Breast epithelium (tissue), 4 donors: ENCODE measurements around the gene TNS3. TPM values are rescaled to one million over a fixed set of nuclear protein-coding genes. Genes with fewer than 3 reads are reported as not detected.

Source experiments
- DNase-seq, 2 donors: peaks; one replicate each; pipeline ENCODE4 v3.0.0-alpha.2; 2019; ENCODE audit warnings: low spot score in 2 of 2
- H3K27ac ChIP-seq, 2 donors: fragments of 200-600 bp; sonication (generic) in 1 of 2; one replicate each; pipeline ENCODE4 v1.5.1; 2016 to 2019; ENCODE audit warnings: mild to moderate bottlenecking in 1 of 2
- H3K27me3 ChIP-seq, 2 donors: fragments of 200-600 bp; sonication (generic) in 1 of 2; one replicate each; pipeline versions ENCODE4 v1.5.1 to v1.6.0; 2017 to 2019; ENCODE audit warnings: control low read depth in 1 of 2, mild to moderate bottlenecking in 1 of 2
- H3K36me3 ChIP-seq: fragments of 200-600 bp; one replicate; pipeline ENCODE4 v1.5.1; 2019
- H3K4me1 ChIP-seq, 2 donors: fragments of 200-600 bp; sonication (generic); one replicate each; pipeline ENCODE4 v1.5.1; 2016 to 2019; ENCODE audit warnings: control low read depth in 1 of 2
- H3K4me3 ChIP-seq, 3 donors: fragments of 200-600 bp; sonication (generic); 1 replicate in 2 of 3; 2 replicates in 1 of 3; pipeline ENCODE4 v1.5.1; 2016 to 2019; ENCODE audit warnings: mild to moderate bottlenecking in 3 of 3, moderate library complexity in 2 of 3
- H3K9me3 ChIP-seq, 2 donors: fragments of 200-600 bp; sonication (generic) in 1 of 2; one replicate each; pipeline ENCODE4 v1.5.1; 2016 to 2019; ENCODE audit warnings: control low read depth in 1 of 2
- POLR2A ChIP-seq: fragments of 450-650 bp; IDR thresholded peaks from one replicate; pipeline ENCODE4 v1.6.1; 2016; ENCODE audit warnings: antibody characterized with exemption, mild to moderate bottlenecking, moderate library complexity
- POLR2AphosphoS5 ChIP-seq, 3 donors: sonication (generic); formaldehyde crosslinking; IDR thresholded peaks; one replicate each; pipeline ENCODE4 v1.6.1; 2017; ENCODE audit warnings: antibody characterized with exemption in 3 of 3
- intact Hi-C: fragments of 100-400 bp; cut with DNase I; formaldehyde crosslinking; loops from one replicate; pipeline ENCODE4 v1.15.1; 2023; ENCODE audit warnings: low total_unique reads
- total RNA-seq, 3 donors: library from RNA; depleted of rRNA; stranded (reverse); fragments of >200 nt; gene quantifications; one replicate each; pipeline ENCODE4 v1.1.0, GENCODE V29; 2016
- TF ChIP-seq, protein P1 (sequence below), 3 donors: fragments of 450-650 bp; IDR thresholded peaks; one replicate each; pipeline ENCODE4 v1.5.1; 2016 to 2017; ENCODE audit warnings: antibody characterized with exemption in 3 of 3, mild to moderate bottlenecking in 3 of 3, moderate library complexity in 3 of 3

TNS3 gene
- total RNA-seq, 3 donors from 2014 or later = 41.0 to 78.1 (median 56.2) TPM

DNA sequence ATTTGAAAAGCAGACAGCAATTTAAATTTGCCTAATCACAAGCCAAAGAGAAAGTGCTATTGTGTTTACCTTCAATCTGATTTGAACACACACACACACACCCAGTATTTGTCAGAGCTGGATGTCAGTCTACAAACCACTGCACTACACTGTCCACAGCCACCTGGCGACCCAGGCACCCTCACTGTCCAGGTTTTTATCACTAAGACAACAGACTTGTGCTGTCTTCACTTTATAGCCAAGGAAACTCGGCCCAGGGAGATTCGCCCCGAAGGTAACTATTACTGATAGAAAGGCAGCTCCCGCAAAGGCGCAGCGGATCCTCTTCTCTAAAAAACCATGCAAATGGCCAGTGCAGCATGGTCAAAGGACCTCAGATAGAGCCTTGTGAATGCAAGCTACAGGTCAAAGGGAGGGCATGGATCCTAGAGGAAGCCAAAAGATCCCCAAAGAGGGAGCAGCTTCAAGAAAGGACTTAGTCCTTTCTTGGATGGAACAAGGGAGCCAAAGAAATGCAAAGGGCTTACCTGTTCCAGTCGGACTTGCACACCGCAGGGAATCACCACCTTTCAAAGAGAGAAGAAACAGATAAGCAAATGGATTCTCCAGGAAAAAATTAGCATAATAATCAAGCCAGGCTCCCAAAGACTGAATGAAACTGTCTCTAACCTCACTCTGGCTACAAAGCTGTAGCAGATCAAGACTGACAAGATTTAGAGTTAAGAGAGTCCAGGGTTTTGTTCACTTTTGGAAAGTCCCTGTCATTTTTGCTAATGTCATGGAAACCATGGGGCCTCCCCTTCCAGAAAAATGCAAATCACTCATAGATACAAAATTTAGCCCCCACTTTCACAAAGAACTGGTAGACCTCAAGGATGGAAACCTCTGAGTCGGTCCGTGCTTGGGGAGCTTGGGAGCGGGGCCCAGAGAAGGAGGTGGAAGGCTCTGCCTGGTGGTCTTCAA is 101.1 kb downstream of the TNS3 start:
- H3K9me3 ChIP-seq = no peaks in the 10 kb centered on the region
- H3K27me3 ChIP-seq = no peaks in the 10 kb centered on the region
- DNase-seq = no peak
- no peaks in the 10 kb centered on the region for H3K36me3 ChIP-seq
- peaks cover 5 to 7% of the 10 kb centered on the region in 2 donors for H3K4me1 ChIP-seq
- no peak overlapping the region for H3K27ac ChIP-seq
- intact Hi-C loops = no loop called here
- no peak overlapping the region for H3K4me3 ChIP-seq
- TF ChIP-seq, protein P1, sequence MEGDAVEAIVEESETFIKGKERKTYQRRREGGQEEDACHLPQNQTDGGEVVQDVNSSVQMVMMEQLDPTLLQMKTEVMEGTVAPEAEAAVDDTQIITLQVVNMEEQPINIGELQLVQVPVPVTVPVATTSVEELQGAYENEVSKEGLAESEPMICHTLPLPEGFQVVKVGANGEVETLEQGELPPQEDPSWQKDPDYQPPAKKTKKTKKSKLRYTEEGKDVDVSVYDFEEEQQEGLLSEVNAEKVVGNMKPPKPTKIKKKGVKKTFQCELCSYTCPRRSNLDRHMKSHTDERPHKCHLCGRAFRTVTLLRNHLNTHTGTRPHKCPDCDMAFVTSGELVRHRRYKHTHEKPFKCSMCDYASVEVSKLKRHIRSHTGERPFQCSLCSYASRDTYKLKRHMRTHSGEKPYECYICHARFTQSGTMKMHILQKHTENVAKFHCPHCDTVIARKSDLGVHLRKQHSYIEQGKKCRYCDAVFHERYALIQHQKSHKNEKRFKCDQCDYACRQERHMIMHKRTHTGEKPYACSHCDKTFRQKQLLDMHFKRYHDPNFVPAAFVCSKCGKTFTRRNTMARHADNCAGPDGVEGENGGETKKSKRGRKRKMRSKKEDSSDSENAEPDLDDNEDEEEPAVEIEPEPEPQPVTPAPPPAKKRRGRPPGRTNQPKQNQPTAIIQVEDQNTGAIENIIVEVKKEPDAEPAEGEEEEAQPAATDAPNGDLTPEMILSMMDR (IDR thresholded peaks at IDR 0.05) = no peak
- TF ChIP-seq POLR2A = no peak
- TF ChIP-seq POLR2AphosphoS5 (IDR thresholded peaks at IDR 0.05) = no peak

- intact Hi-C loops = no loop called here
- H3K27ac ChIP-seq = peak overlapping the region in 1 of 2 donors; percentile 40
- no peaks in the 10 kb centered on the region for H3K36me3 ChIP-seq
- peaks cover 5 to 7% of the 10 kb centered on the region in 2 donors for H3K4me1 ChIP-seq
- no peak overlapping the region for H3K4me3 ChIP-seq
- DNase-seq = no peak
- TF ChIP-seq POLR2AphosphoS5 (IDR thresholded peaks at IDR 0.05) (no peak), POLR2A (no peak)
- TF ChIP-seq, protein P1 (IDR thresholded peaks at IDR 0.05) = no peak
- H3K27me3 ChIP-seq = no peaks in the 10 kb centered on the region
- H3K9me3 ChIP-seq = no peaks in the 10 kb centered on the region
Observed at GRCh38 chr7:47479821-47480575, 101.9 kb downstream of the TNS3 start.

GRCh38 chr7:47478926-47479711 is 102.8 kb downstream of the TNS3 start:
- intact Hi-C loops = no loop called here
- H3K27me3 ChIP-seq = no peaks in the 10 kb centered on the region
- H3K4me1 ChIP-seq = peaks cover 5 to 7% of the 10 kb centered on the region in 2 donors
- TF ChIP-seq POLR2A (no peak), POLR2AphosphoS5 (IDR thresholded peaks at IDR 0.05) (no peak)
- TF ChIP-seq, protein P1 (IDR thresholded peaks at IDR 0.05) = no peak
- H3K9me3 ChIP-seq = no peaks in the 10 kb centered on the region
- H3K27ac ChIP-seq = peak overlapping the region in 1 of 2 donors; percentile 40
- H3K4me3 ChIP-seq = no peak overlapping the region
- no peak for DNase-seq
- no peaks in the 10 kb centered on the region for H3K36me3 ChIP-seq

GRCh38 chr7:47478017-47478344 is 103.9 kb downstream of the TNS3 start:
- intact Hi-C loops = no loop called here
- TF ChIP-seq POLR2A (no peak), POLR2AphosphoS5 (IDR thresholded peaks at IDR 0.05) (no peak)
- TF ChIP-seq, protein P1 (IDR thresholded peaks at IDR 0.05) = no peak
- Histone ChIP-seq H3K27ac (peak overlapping the region in 1 of 2 donors; percentile 88), H3K36me3 (no peaks in the 10 kb centered on the region), H3K4me3 (no peak overlapping the region), H3K27me3 (no peaks in the 10 kb centered on the region), H3K4me1 (peaks cover 5 to 7% of the 10 kb centered on the region in 2 donors), H3K9me3 (no peaks in the 10 kb centered on the region)
- no peak for DNase-seq
